ENCODE data around the gene PRKCE.

DNA sequence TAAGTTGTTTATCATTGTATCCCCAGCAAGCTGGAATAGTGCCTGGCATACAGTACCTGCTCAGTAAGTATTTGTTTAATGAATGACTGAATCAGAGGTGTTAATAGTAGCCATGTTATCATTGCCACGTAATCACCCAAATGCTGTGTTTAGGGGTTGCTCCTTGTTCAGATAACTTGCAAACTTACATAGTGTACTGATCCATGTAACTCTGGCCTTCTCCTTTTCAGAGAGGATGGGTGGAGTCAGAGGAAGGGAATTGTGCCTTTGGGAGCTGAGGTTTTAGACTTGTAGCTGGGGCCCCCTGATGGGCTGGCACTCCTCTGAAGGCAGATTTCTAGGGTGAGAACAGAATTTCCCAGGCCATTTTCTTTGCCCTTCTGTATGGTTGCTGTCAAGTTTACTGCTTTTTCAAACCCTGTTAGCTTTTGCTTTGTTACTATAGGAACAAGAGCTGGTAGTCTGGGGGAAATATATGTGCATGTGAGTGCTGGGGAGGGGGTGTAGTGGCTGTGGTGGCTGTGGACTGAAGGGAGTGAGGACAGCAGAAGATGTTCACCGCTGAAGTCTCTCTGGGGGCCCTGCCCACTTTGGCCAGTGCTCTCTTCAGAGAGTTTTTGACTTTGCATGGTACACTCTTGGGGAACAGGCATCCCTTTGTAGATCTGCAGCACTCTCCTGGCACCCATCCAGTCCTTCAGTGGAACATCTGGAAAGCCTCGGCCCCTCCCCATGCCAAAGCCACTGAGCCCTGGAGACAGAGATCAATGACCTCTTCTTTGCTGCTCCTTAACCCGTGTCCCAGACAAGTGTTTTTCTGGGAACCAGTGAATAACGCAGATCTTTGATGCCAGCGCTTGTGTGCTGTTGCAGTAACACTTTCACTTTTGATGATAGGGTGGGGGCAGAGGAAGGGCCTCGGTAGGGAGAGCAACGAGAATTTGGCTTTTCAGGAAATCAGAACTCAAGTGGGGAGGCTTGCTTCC is 209.0 kb downstream of the PRKCE start:
- TF ChIP-seq CTCF (conservative IDR thresholded peaks at IDR 0.05) (no peak), EZH2 (IDR thresholded peaks at IDR 0.05; ENCODE audit: low read depth) (no peak)
